ENCODE measurements around the gene NLGN3. TPM values are rescaled to one million over a fixed set of nuclear protein-coding genes. Genes with fewer than 3 reads are reported as not detected.

NLGN3 gene
- total and polyA plus RNA-seq, 7 donors = 0.04 to 0.32 (median 0.10) TPM

DNA sequence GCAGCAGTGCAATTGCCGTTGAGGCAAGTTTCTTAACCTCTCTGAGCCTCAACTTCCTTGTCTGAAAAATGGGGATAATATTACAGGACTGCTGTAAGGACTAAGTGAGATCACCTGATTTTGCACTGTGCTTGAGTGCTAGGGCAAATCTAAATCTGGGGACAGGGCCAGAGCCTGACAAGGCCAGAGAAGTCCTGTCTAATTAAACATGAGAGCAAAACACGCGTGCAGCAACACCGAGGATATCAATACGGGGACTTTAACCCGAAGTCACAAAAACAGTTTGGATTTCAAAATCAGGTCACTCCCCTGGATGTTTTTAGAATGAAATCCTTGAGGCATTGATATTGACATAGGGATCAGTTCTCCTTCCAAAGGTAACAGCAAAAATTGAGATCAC, 72.7 kb downstream of the NLGN3 start:
- intact Hi-C loops (cut with DNase I) = no loop called here
- Histone ChIP-seq H3K9me3 (no peaks in the 10 kb centered on the region), H3K36me3 (ENCODE audit: insufficient read depth in 1 of 2, low read depth in 1 of 2) (no peaks in the 10 kb centered on the region), H3K4me3 (no peak overlapping the region), H3K4me1 (no peaks in the 10 kb centered on the region), H3K27me3 (ENCODE audit: insufficient read depth in 3 of 3, low read length in 2 of 3) (peaks cover 0 to 26% (median 0%) of the 10 kb centered on the region in 3 donors), H3K27ac (no peak overlapping the region)
- ATAC-seq = no peak
- WGBS, 3 donors = 88 to 89% (median 88%) methylated on average over 6 of the region's 6 CpGs
- DNase-seq = no peak
- TF ChIP-seq, protein P1, sequence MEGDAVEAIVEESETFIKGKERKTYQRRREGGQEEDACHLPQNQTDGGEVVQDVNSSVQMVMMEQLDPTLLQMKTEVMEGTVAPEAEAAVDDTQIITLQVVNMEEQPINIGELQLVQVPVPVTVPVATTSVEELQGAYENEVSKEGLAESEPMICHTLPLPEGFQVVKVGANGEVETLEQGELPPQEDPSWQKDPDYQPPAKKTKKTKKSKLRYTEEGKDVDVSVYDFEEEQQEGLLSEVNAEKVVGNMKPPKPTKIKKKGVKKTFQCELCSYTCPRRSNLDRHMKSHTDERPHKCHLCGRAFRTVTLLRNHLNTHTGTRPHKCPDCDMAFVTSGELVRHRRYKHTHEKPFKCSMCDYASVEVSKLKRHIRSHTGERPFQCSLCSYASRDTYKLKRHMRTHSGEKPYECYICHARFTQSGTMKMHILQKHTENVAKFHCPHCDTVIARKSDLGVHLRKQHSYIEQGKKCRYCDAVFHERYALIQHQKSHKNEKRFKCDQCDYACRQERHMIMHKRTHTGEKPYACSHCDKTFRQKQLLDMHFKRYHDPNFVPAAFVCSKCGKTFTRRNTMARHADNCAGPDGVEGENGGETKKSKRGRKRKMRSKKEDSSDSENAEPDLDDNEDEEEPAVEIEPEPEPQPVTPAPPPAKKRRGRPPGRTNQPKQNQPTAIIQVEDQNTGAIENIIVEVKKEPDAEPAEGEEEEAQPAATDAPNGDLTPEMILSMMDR (IDR thresholded peaks at IDR 0.05) = no peak

Other genes starting within 250 kb of the NLGN3 start
- gene TEX11, start 236.1 kb upstream of the NLGN3 start, total RNA-seq = not detected
- not detected for gene TEX11, start 236.1 kb upstream of the NLGN3 start, polyA plus RNA-seq
- gene SLC7A3, start 213.7 kb upstream of the NLGN3 start, total RNA-seq = not detected
- gene SLC7A3, start 213.7 kb upstream of the NLGN3 start, polyA plus RNA-seq = not detected
- 10 to 100 TPM; 28.0 to 55.6 (median 39.1) TPM for gene SNX12, start 76.5 kb upstream of the NLGN3 start, total RNA-seq
- 10 to 100 TPM; 28.0 to 46.9 (median 28.3) TPM for gene SNX12, start 76.5 kb upstream of the NLGN3 start, polyA plus RNA-seq
- gene FOXO4, start 49.0 kb upstream of the NLGN3 start, total RNA-seq = 10 to 100 TPM; 55.1 to 80.7 (median 63.5) TPM
- gene FOXO4, start 49.0 kb upstream of the NLGN3 start, polyA plus RNA-seq = 10 to 100 TPM; 14.6 to 56.5 (median 31.7) TPM
- not detected for gene CXorf65, start 38.1 kb upstream of the NLGN3 start, total RNA-seq
- not detected for gene CXorf65, start 38.1 kb upstream of the NLGN3 start, polyA plus RNA-seq
- gene IL2RG, start 33.3 kb upstream of the NLGN3 start, total RNA-seq = 1 to 10 TPM in 3 of 4 donors, under 1 TPM in 1; 0.93 to 1.5 (median 1.2) TPM
- gene IL2RG, start 33.3 kb upstream of the NLGN3 start, polyA plus RNA-seq = 1 to 10 TPM; 1.2 to 2.8 (median 1.6) TPM
- 10 to 100 TPM; 20.7 to 24.8 (median 23.7) TPM for gene MED12, start 26.2 kb upstream of the NLGN3 start, total RNA-seq
- gene MED12, start 26.2 kb upstream of the NLGN3 start, polyA plus RNA-seq = 10 to 100 TPM in 1 of 3 donors, 1 to 10 TPM in 2; 7.1 to 12.8 (median 7.5) TPM
- not detected for gene GJB1, start 78.4 kb downstream of the NLGN3 start, total RNA-seq
- under 1 TPM in 2 of 3 donors, not detected in 1; 0.05 TPM for gene GJB1, start 78.4 kb downstream of the NLGN3 start, polyA plus RNA-seq
- gene ZMYM3, start 109.3 kb downstream of the NLGN3 start, total RNA-seq = 10 to 100 TPM in 1 of 4 donors, 1 to 10 TPM in 3; 6.3 to 10.6 (median 7.2) TPM
- gene ZMYM3, start 109.3 kb downstream of the NLGN3 start, polyA plus RNA-seq = 1 to 10 TPM; 2.5 to 4.0 (median 3.0) TPM
- gene NONO, start 138.8 kb downstream of the NLGN3 start, total RNA-seq = 100 to 1,000 TPM; 106 to 119 (median 110) TPM
- gene NONO, start 138.8 kb downstream of the NLGN3 start, polyA plus RNA-seq = 10 to 100 TPM; 57.9 to 97.7 (median 91.6) TPM
- 10 to 100 TPM in 3 of 4 donors, 1 to 10 TPM in 1; 7.8 to 35.2 (median 16.7) TPM for gene ITGB1BP2, start 156.9 kb downstream of the NLGN3 start, total RNA-seq
- gene ITGB1BP2, start 156.9 kb downstream of the NLGN3 start, polyA plus RNA-seq = 10 to 100 TPM in 2 of 3 donors, 1 to 10 TPM in 1; 4.4 to 26.8 (median 13.8) TPM
- gene TAF1, start 221.5 kb downstream of the NLGN3 start, total RNA-seq = 10 to 100 TPM; 22.3 to 25.6 (median 24.4) TPM
- 10 to 100 TPM in 1 of 3 donors, 1 to 10 TPM in 2; 5.5 to 10.6 (median 6.4) TPM for gene TAF1, start 221.5 kb downstream of the NLGN3 start, polyA plus RNA-seq